GM21529 (cell line): ENCODE measurements around the gene CCDC141.
A peak's percentile ranks its signal among the peaks of the same experiment; 100 is the strongest.
"Not testable (repeated sequence)": the region's sequence is repeated elsewhere in the genome, so short reads cannot be mapped to it uniquely, and the experiment has no call there.

Experiments used
- ATAC-seq: cut with Tn5 transposase; IDR thresholded peaks from one replicate; pipeline ENCODE4 v1.9.1; 2021; ENCODE audit not compliant: unreplicated experiment

CCDC141 gene

GRCh38 chr2:179037807-179038206 lies 12.1 kb downstream of the CCDC141 start:
- ATAC-seq: peak; percentile 55

GRCh38 chr2:179036353-179036905 lies 13.5 kb downstream of the CCDC141 start:
- no peak for ATAC-seq

GRCh38 chr2:179031731-179032408 lies 18.1 kb downstream of the CCDC141 start:
- ATAC-seq: peak; percentile 97

- peak; percentile 29 for ATAC-seq
These were observed 25.5 kb downstream of the CCDC141 start for GRCh38 chr2:179024445-179024844.

GRCh38 chr2:179022685-179023084 lies 27.3 kb downstream of the CCDC141 start:
- ATAC-seq: no peak

GRCh38 chr2:179021258-179021657 lies 28.7 kb downstream of the CCDC141 start:
- peak; percentile 72 for ATAC-seq

GRCh38 chr2:179020156-179020750 lies 29.7 kb downstream of the CCDC141 start:
- ATAC-seq: peak; percentile 62

GRCh38 chr2:179019260-179019659 lies 30.7 kb downstream of the CCDC141 start:
- ATAC-seq: no peak

GRCh38 chr2:179017773-179018357 lies 32.1 kb downstream of the CCDC141 start:
- no peak for ATAC-seq

- not testable (repeated sequence) for ATAC-seq
These were observed 35.7 kb downstream of the CCDC141 start for GRCh38 chr2:179014189-179014588.

GRCh38 chr2:179005976-179006375 lies 44.0 kb downstream of the CCDC141 start:
- ATAC-seq: no peak

- ATAC-seq: no peak
These were observed 50.5 kb downstream of the CCDC141 start for GRCh38 chr2:178999476-178999875.

GRCh38 chr2:178998539-178998938 lies 51.4 kb downstream of the CCDC141 start:
- peak; percentile 77 for ATAC-seq

- no peak for ATAC-seq
These were observed 52.5 kb downstream of the CCDC141 start for GRCh38 chr2:178997477-178997876.

GRCh38 chr2:178997067-178997466 lies 52.9 kb downstream of the CCDC141 start:
- ATAC-seq: no peak

GRCh38 chr2:178994264-178994663 lies 55.7 kb downstream of the CCDC141 start:
- ATAC-seq: no peak

- no peak for ATAC-seq
These were observed 56.1 kb downstream of the CCDC141 start for GRCh38 chr2:178993788-178994187.

GRCh38 chr2:178992719-178993118 lies 57.2 kb downstream of the CCDC141 start:
- ATAC-seq: not testable (repeated sequence)

- peak; percentile 89 for ATAC-seq
These were observed 59.2 kb downstream of the CCDC141 start for GRCh38 chr2:178990533-178991241.

- ATAC-seq: not testable (repeated sequence)
These were observed 60.5 kb downstream of the CCDC141 start for GRCh38 chr2:178989424-178989823.

- ATAC-seq: not testable (repeated sequence)
These were observed 67.3 kb downstream of the CCDC141 start for GRCh38 chr2:178982652-178983051.
